KMS-11 (cell line): Measurements from ENCODE around the gene OSBP2.

Experiments used
- H2AFZ ChIP-seq: fragments of 200-600 bp; sonication (generic); 2 replicates; pipeline ENCODE4 v1.6.1; 2016; ENCODE audit warnings: antibody characterized with exemption, mixed run types, low read depth
- H3K27ac ChIP-seq: fragments of 200-600 bp; sonication (generic); 2 replicates; pipeline ENCODE4 v1.6.1; 2016; ENCODE audit warnings: mild to moderate bottlenecking, mixed run types
- H3K27me3 ChIP-seq: fragments of 200-600 bp; sonication (generic); 2 replicates; pipeline ENCODE4 v1.6.1; 2017; ENCODE audit warnings: mild to moderate bottlenecking, low read depth, mixed run types, moderate library complexity; ENCODE audit not compliant: insufficient read depth
- H3K36me3 ChIP-seq: fragments of 200-600 bp; sonication (generic); 2 replicates; pipeline ENCODE4 v1.6.1; 2017; ENCODE audit warnings: mild to moderate bottlenecking, mixed run types; ENCODE audit not compliant: insufficient read depth
- H3K4me1 ChIP-seq: fragments of 200-600 bp; sonication (generic); 2 replicates; pipeline ENCODE4 v1.6.1; 2016; ENCODE audit warnings: mild to moderate bottlenecking, low read depth, mixed run types; ENCODE audit not compliant: poor library complexity, severe bottlenecking
- H3K4me2 ChIP-seq: fragments of 200-600 bp; sonication (generic); 2 replicates; pipeline ENCODE4 v1.7.0; 2016; ENCODE audit warnings: mild to moderate bottlenecking, mixed run types
- H3K4me3 ChIP-seq: fragments of 200-600 bp; sonication (generic); IDR thresholded peaks from 2 replicates; pipeline ENCODE4 v1.6.1; 2017; ENCODE audit warnings: low read depth, low read length, mixed read lengths; ENCODE audit not compliant: insufficient read depth
- H3K79me2 ChIP-seq: fragments of 200-600 bp; sonication (generic); 2 replicates; pipeline ENCODE4 v1.6.1; 2016; ENCODE audit warnings: low read depth, mixed run types; ENCODE audit not compliant: insufficient read depth
- H3K9ac ChIP-seq: fragments of 200-600 bp; sonication (generic); 2 replicates; pipeline ENCODE4 v1.6.1; 2016; ENCODE audit warnings: mild to moderate bottlenecking, mixed run types
- H4K20me1 ChIP-seq: fragments of 200-600 bp; sonication (generic); 2 replicates; pipeline ENCODE4 v1.6.1; 2016; ENCODE audit warnings: mild to moderate bottlenecking, mixed run types; ENCODE audit not compliant: insufficient read depth
- TF ChIP-seq, protein P1 (sequence below): fragments of 200-600 bp; sonication (generic); conservative IDR thresholded peaks from 2 replicates; pipeline ENCODE4 v1.6.1; 2017; ENCODE audit warnings: low read depth, mild to moderate bottlenecking, antibody characterized with exemption, low read length, moderate library complexity, mixed read lengths

The OSBP2 gene

DNA sequence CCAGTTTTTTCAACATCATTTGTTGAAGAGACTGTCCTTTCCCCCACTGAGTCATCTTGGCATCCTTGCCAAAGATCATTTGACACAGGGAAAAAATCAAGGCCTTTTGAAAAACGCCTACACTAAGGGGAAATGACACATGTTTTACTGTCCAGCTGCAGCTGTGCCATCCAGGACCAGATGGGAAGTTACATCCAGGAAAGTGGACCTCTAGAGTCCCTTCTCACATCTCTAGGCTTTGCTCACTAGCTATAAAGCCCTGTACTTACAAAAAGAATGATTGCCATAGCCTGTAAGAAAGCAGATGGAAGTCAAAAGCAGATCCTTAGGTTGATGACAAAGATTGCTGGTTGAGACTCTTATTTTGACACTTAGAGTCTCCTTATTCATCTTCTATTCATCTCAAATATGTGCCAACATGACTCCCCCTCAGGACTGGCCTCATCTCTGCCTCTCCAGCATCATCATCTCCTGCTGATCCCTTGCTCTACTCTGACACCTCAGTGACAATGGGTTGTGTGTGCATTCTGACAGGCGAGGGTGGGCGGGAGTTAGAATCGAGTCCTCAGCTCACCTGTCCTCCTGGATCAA, 22.8 kb downstream of the OSBP2 start:
- Histone ChIP-seq H4K20me1 (no peaks in the 10 kb centered on the region), H3K27me3 (no peaks in the 10 kb centered on the region), H3K9ac (no peak overlapping the region), H3K27ac (no peak overlapping the region), H3K4me1 (peaks cover 9% of the 10 kb centered on the region), H2AFZ (no peak overlapping the region), H3K4me2 (no peak overlapping the region), H3K4me3 (no peak overlapping the region), H3K36me3 (no peaks in the 10 kb centered on the region), H3K79me2 (no peaks in the 10 kb centered on the region)
- TF ChIP-seq, protein P1, sequence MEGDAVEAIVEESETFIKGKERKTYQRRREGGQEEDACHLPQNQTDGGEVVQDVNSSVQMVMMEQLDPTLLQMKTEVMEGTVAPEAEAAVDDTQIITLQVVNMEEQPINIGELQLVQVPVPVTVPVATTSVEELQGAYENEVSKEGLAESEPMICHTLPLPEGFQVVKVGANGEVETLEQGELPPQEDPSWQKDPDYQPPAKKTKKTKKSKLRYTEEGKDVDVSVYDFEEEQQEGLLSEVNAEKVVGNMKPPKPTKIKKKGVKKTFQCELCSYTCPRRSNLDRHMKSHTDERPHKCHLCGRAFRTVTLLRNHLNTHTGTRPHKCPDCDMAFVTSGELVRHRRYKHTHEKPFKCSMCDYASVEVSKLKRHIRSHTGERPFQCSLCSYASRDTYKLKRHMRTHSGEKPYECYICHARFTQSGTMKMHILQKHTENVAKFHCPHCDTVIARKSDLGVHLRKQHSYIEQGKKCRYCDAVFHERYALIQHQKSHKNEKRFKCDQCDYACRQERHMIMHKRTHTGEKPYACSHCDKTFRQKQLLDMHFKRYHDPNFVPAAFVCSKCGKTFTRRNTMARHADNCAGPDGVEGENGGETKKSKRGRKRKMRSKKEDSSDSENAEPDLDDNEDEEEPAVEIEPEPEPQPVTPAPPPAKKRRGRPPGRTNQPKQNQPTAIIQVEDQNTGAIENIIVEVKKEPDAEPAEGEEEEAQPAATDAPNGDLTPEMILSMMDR = no peak

DNA sequence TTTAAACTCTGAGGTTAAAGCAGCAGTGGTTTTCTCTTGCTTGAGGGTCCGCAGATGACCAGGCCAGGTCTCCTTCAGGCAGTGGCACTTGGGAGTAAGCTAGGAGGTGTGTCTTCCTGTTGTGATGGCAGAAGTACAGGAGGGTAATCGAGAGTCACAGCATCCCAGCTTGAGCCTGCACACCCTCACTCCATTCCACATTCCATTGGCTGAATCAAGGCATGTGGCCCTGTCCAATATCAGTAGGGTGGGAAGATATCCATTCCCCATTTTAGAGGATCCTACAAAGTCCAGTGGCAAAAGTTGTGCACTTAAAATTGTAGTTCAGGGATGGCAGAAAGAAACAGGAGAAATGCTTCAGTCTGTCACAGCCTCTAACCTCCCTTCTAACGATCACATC, 23.3 kb downstream of the OSBP2 start:
- Histone ChIP-seq H3K4me2 (no peak overlapping the region), H3K36me3 (no peaks in the 10 kb centered on the region), H3K79me2 (no peaks in the 10 kb centered on the region), H3K4me3 (no peak overlapping the region), H3K27me3 (no peaks in the 10 kb centered on the region), H2AFZ (no peak overlapping the region), H3K9ac (no peak overlapping the region), H4K20me1 (no peaks in the 10 kb centered on the region), H3K27ac (no peak overlapping the region), H3K4me1 (peaks cover 9% of the 10 kb centered on the region)
- TF ChIP-seq, protein P1 = no peak

DNA sequence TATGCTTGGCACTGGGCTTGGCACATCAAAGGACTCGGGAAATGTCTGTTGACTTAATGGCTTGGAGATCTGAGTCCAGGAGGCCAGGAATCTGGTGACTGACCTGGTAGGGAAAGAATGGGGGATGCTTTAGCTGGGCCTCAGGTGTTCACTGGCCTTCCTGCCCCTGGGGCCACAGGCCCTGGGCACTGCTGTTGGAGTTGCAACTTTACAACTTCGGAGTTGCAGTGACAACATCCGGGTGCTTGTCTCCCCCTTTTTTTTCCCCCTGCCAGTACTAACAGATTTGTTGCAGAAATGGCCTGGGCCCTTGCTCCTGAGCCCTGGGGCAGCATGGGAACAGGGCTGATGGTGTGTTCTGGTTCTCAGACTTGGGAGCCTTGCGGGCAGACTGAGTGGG, 23.8 kb downstream of the OSBP2 start:
- H4K20me1 ChIP-seq = no peaks in the 10 kb centered on the region
- no peak overlapping the region for H3K27ac ChIP-seq
- H3K4me3 ChIP-seq = no peak overlapping the region
- H3K36me3 ChIP-seq = no peaks in the 10 kb centered on the region
- TF ChIP-seq, protein P1 = no peak
- H3K79me2 ChIP-seq = no peaks in the 10 kb centered on the region
- no peak overlapping the region for H3K4me2 ChIP-seq
- H3K27me3 ChIP-seq = no peaks in the 10 kb centered on the region
- H2AFZ ChIP-seq = no peak overlapping the region
- peaks cover 9% of the 10 kb centered on the region for H3K4me1 ChIP-seq
- H3K9ac ChIP-seq = no peak overlapping the region

DNA sequence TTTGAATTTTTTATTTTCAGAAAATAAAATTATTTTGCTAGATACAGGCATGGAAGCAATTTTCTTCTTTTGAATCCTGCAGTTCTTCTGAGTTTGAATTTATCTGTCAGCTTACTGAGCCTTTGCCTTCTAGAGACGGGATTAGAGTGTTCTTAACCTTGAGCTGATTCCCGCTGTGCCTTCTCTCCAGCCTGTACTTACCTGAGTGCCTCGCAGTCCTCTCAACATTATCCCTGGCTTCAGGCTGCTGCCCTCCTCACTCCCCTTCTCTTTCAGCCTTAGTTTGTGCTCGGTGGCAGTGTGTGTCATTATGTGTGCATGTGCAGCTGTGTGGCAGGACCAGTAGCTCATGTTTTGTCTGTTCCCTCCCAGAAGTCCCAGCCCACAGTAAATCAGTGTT, 24.3 kb downstream of the OSBP2 start:
- TF ChIP-seq, protein P1 = no peak
- H3K4me3 ChIP-seq = no peak overlapping the region
- no peak overlapping the region for H3K9ac ChIP-seq
- no peaks in the 10 kb centered on the region for H3K27me3 ChIP-seq
- no peak overlapping the region for H2AFZ ChIP-seq
- H3K36me3 ChIP-seq = no peaks in the 10 kb centered on the region
- H3K4me2 ChIP-seq = no peak overlapping the region
- H3K4me1 ChIP-seq = peaks cover 9% of the 10 kb centered on the region
- no peak overlapping the region for H3K27ac ChIP-seq
- no peaks in the 10 kb centered on the region for H4K20me1 ChIP-seq
- no peaks in the 10 kb centered on the region for H3K79me2 ChIP-seq
